ENCODE results near the gene OSBPL10.
"Not testable (repeated sequence)": the region's sequence is repeated elsewhere in the genome, so short reads cannot be mapped to it uniquely, and the experiment has no call there.

Gene OSBPL10

GRCh38 chr3:31892916-31893573, 88.0 kb downstream of the OSBPL10 start:
- in situ Hi-C loops (cut with MboI; ENCODE audit: low sequenced_read_pairs): no loop called here

GRCh38 chr3:31892500-31892899, 88.6 kb downstream of the OSBPL10 start:
- in situ Hi-C loops (cut with MboI; ENCODE audit: low sequenced_read_pairs): no loop called here

GRCh38 chr3:31891876-31892455, 89.1 kb downstream of the OSBPL10 start:
- in situ Hi-C loops (cut with MboI; ENCODE audit: low sequenced_read_pairs): no loop called here

- in situ Hi-C loops (cut with MboI; ENCODE audit: low sequenced_read_pairs): no loop called here
Measured at GRCh38 chr3:31890742-31891469, 90.2 kb downstream of the OSBPL10 start.

GRCh38 chr3:31890007-31890406, 91.1 kb downstream of the OSBPL10 start:
- in situ Hi-C loops (cut with MboI; ENCODE audit: low sequenced_read_pairs): no loop called here

GRCh38 chr3:31885235-31885634, 95.8 kb downstream of the OSBPL10 start:
- in situ Hi-C loops (cut with MboI; ENCODE audit: low sequenced_read_pairs): no loop called here

- in situ Hi-C loops (cut with MboI; ENCODE audit: low sequenced_read_pairs): no loop called here
Measured at GRCh38 chr3:31884251-31884650, 96.8 kb downstream of the OSBPL10 start.

- in situ Hi-C loops (cut with MboI; ENCODE audit: low sequenced_read_pairs): no loop called here
Measured at GRCh38 chr3:31882895-31883294, 98.2 kb downstream of the OSBPL10 start.

GRCh38 chr3:31882431-31882830, 98.6 kb downstream of the OSBPL10 start:
- in situ Hi-C loops (cut with MboI; ENCODE audit: low sequenced_read_pairs): no loop called here

- in situ Hi-C loops (cut with MboI; ENCODE audit: low sequenced_read_pairs): no loop called here
Measured at GRCh38 chr3:31880482-31881078, 100.5 kb downstream of the OSBPL10 start.

GRCh38 chr3:31880020-31880419, 101.0 kb downstream of the OSBPL10 start:
- in situ Hi-C loops (cut with MboI; ENCODE audit: low sequenced_read_pairs): no loop called here

GRCh38 chr3:31879365-31879764, 101.7 kb downstream of the OSBPL10 start:
- in situ Hi-C loops (cut with MboI; ENCODE audit: low sequenced_read_pairs): no loop called here

- in situ Hi-C loops (cut with MboI; ENCODE audit: low sequenced_read_pairs): no loop called here
Measured at GRCh38 chr3:31878231-31878838, 102.7 kb downstream of the OSBPL10 start.

GRCh38 chr3:31876331-31876730, 104.7 kb downstream of the OSBPL10 start:
- in situ Hi-C loops (cut with MboI; ENCODE audit: low sequenced_read_pairs): no loop called here

- in situ Hi-C loops (cut with MboI; ENCODE audit: low sequenced_read_pairs): no loop called here
Measured at GRCh38 chr3:31875437-31875836, 105.6 kb downstream of the OSBPL10 start.

GRCh38 chr3:31873254-31873820, 107.7 kb downstream of the OSBPL10 start:
- in situ Hi-C loops (cut with MboI; ENCODE audit: low sequenced_read_pairs): no loop called here

- in situ Hi-C loops (cut with MboI; ENCODE audit: low sequenced_read_pairs): no loop called here
Measured at GRCh38 chr3:31871939-31872507, 109.0 kb downstream of the OSBPL10 start.

- in situ Hi-C loops (cut with MboI; ENCODE audit: low sequenced_read_pairs): not testable (repeated sequence)
Measured at GRCh38 chr3:31870111-31870510, 111.0 kb downstream of the OSBPL10 start.

GRCh38 chr3:31868236-31868635, 112.8 kb downstream of the OSBPL10 start:
- in situ Hi-C loops (cut with MboI; ENCODE audit: low sequenced_read_pairs): no loop called here

- in situ Hi-C loops (cut with MboI; ENCODE audit: low sequenced_read_pairs): no loop called here
Measured at GRCh38 chr3:31862666-31863279, 118.3 kb downstream of the OSBPL10 start.

All from hTERT RPE-1 (cell line).